GM12865 (cell line): ENCODE measurements around the gene SORCS2.

Source experiments
- DNase-seq: peaks from one replicate; pipeline ENCODE4 v3.0.0; 2010; ENCODE audit warnings: low read depth
- H3K4me3 ChIP-seq: 2 replicates; pipeline ENCODE4 v1.5.1; 2011; ENCODE audit warnings: mild to moderate bottlenecking, low read depth, low read length, control low read depth
- CTCF ChIP-seq: IDR thresholded peaks from 2 replicates; pipeline ENCODE4 v1.5.1; 2011; ENCODE audit warnings: low read length, control low read depth, low read depth, inconsistent platforms; ENCODE audit not compliant: insufficient read depth; ENCODE audit errors: missing control alignments

SORCS2 gene

GRCh38 chr4:7424553-7425111 lies 232.3 kb downstream of the SORCS2 start:
- DNase-seq = no peak
- no peak for TF ChIP-seq CTCF
- H3K4me3 ChIP-seq = no peak overlapping the region

GRCh38 chr4:7425124-7425523 lies 232.8 kb downstream of the SORCS2 start:
- no peak for DNase-seq
- TF ChIP-seq CTCF = no peak
- H3K4me3 ChIP-seq = no peak overlapping the region

DNA sequence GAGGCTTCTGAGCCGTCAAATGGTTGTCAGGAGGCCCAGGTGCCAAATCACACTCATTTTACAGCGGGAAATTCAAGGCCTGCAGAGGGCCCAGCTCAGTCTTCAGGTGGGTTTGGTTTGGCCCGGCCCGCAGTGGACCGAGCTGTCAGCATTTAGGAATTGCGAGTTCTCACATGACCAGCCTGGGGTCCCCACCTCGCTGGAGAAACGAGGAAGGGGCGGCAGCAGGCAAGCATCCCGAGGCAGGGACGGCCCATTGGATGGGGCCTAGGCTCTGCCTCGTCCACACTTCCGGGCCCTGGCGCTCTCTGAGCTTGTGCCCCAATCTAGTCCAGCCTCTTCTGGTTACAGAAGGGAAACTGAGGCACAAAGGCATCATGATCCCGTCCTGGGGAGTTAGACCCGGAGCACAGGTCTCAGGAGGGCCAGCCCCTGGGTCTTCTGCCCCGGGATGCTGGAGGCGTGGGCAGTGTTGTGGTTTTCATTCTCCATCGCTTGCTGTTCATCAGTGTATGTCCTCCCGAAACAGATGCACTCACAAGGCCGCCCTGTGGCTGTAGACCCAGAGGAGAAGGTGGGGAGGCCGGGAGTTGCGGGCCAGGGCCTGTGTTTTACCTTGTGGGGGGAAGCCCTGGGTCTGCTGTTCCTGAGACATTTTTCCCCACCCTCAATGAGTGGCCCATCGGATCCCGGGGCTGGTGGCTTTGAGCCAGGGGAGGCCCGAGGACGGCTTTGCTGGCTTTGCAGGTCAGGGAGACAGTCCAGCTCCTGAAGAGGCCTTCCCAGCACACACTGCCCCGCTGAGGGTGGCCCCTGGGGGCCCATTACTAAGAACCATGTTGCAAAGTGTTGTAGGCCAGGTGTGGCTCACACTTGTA lies 233.5 kb downstream of the SORCS2 start:
- no peak for TF ChIP-seq CTCF
- no peak for DNase-seq
- H3K4me3 ChIP-seq = no peak overlapping the region

DNA sequence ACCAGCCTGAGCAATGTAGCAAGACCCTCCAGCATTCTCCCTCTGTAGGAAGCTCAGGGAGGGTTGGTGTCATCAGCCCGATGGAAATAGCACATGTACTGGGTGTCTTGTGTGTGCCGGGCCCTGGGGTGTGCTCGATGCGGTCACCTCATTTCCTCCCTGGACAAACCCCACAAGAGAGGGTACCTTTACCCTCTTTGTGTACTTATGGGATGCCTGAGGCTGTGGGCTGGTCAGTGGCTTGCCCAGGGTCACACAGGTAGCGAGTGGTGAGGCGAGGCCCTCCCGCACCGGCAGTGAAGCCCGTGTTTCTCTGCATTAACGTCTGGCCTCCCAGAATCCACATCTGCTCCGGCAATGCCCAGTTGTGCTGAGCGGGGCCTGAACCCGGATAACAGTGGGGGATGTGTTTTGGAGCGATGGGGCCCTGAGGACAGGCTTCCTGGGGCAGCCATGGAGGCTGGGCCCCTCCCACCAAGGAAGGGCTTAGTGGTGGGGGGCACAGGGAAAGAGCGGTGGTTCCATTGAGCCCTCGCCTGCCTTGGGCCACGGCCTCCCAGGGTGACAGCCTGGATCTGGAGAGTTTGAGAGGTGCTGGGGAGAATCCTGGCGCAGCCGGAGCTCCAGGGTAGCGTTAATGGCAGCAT lies 234.3 kb downstream of the SORCS2 start:
- no peak overlapping the region for H3K4me3 ChIP-seq
- TF ChIP-seq CTCF = no peak
- DNase-seq = no peak

GRCh38 chr4:7427361-7427760 lies 235.0 kb downstream of the SORCS2 start:
- no peak for DNase-seq
- H3K4me3 ChIP-seq = no peak overlapping the region
- no peak for TF ChIP-seq CTCF

DNA sequence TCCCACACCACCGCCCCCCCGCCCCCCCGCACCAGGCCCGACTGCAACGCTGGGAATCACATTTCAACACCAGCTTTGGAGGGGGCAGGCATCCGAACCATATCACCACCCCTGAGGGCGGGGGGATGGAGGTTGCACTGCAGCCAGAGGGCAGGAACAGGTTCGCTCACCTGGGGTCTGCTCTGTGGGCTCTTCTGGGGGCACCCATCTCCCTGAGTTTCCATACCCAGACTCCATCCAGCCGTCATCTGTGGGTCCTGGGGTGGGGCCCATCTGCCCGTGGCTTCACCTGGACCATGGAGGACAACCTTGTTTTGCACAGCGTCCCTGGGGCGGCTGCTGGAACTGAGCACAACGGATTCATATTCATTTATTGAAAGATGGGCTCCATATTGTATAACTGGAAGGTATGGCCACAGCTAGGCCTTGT lies 235.5 kb downstream of the SORCS2 start:
- DNase-seq = no peak
- no peak for TF ChIP-seq CTCF
- no peak overlapping the region for H3K4me3 ChIP-seq
